Measurements from ENCODE around the gene SRPRA.
A peak's percentile ranks its signal among the peaks of the same experiment; 100 is the strongest.
"Not testable (repeated sequence)": the region's sequence is repeated elsewhere in the genome, so short reads cannot be mapped to it uniquely, and the experiment has no call there.

Gene SRPRA

GRCh38 chr11:126268708-126269579 lies at the start of gene SRPRA, which contains the start of gene FOXRED1:
SRPRA (minus strand) TSS chr11:126268895; CDS start chr11:126268804, 91 bp downstream.
FOXRED1 (plus strand) TSS chr11:126269154; CDS start chr11:126269207, 53 bp downstream.
- FAIRE-seq (peak; percentile 83), DNase-seq (ENCODE audit: low spot score) (peak; percentile 99)

GRCh38 chr11:126317756-126318573 lies 49.3 kb upstream of the SRPRA start:
- FAIRE-seq (no peak), DNase-seq (ENCODE audit: low spot score) (no peak)

DNA sequence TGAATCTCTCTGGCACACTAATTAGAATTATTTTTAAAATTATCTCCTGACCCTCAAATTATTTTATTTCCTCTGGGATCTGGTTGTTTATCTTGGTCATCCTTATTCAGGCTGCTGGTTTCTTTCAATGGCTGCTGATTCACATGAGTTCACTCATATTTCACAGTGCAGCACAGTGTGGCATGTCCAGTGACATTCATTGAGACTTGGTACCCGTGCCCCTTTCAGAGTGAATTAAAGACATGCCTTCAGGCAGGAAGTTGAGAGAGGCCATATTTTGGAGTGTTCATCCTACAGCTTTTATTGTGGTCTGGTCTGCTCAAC lies 48.7 kb upstream of the SRPRA start:
- FAIRE-seq (no peak), DNase-seq (ENCODE audit: low spot score) (no peak)

DNA sequence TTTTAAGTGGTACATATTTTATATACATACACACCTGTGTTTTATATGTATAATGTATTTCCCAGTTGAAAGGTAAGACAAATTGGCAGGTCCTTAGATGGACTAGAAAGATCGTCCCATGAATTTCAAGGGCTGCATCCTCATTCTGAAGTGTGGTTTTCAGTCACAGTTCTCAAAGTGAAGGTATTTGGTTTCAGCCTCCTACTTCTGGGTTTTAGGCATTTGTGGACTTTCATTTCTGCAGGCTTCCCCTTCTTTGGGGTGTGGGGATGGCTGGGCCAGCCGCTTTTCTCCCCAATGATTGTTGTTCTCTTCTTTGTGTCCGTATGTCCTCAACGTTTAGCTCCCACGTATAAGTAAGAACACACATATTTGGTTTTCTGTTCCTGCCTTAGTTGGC lies 45.1 kb upstream of the SRPRA start:
- FAIRE-seq (no peak), DNase-seq (ENCODE audit: low spot score) (no peak)

DNA sequence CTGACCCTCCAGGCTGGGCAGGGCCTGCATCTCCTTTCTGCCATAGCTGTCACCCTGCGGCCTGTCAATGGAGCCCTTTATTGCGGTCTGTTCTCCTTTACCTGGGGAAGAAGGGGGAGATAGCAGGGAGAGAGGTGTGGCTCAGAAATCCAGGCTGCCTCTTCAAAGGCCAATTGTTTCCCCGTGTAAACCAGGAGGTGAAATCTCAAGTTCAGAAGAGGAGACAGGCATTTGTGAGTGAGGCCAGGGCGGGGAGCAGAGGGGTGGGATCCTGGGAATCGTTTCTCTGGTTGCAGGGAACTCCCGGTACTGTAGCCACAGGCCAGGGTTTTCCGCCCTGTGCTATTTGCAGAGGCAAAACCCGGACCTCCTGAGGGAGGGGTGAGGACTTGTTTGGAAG lies 44.3 kb upstream of the SRPRA start:
- no peak for FAIRE-seq
- DNase-seq (ENCODE audit: low spot score), result no peak

DNA sequence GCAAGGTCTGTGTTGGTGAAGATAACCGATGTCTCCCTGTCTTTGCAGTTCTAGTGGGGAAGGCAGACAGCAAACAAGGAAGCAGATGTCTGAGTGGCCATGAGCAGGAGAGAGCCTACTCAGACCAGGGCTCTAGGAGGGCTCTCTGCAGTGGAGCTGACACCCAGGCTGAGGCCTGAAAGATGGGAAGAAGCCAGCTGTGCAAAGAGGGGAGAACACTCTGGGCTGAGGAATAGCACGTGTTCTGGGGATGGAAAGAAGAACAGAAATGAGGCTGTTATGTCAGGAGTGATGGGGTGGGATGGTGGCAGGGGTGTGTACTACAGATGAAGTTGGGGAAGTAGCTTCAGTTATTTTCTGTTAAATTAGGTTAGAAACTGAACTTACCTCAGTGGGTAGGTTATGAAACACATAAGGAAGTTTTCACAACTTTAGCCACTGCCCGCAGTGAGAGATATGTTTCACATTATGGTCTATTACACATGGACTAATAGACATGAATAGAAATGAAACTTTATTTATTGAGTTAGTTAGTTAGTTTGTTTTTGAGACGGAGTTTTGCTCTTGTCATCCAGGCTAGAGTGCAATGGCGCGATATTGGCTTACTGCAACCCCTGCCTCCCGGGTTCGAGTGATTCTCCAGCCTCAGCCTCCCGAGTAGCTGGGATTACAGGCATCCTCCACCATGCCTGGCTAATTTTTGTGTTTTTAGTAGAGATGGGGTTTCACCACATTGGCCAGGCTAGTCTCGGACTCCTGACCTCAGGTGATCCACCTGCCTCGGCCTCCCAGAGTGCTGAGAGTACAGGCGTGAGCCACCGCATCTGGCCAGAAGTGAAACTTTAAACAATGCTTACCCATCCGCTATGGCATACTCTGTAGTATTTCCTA lies 43.0 kb upstream of the SRPRA start:
- no peak for FAIRE-seq
- no peak for DNase-seq (ENCODE audit: low spot score)

DNA sequence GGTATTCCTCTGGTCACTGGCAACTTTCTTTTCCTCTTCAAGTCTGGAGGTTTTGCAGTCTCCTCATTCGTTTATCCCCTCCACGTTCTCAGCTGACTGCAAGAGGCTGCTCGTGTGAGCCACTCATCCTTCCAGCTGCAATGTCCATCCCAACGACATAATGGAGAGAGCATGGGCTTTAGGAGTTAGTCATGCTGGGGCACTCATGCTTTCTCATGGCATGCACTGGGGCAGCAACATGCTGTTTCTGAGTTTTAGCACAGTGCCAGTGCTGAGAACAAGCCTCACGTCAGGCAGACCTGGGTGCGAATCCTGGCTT lies 42.3 kb upstream of the SRPRA start:
- no peak for FAIRE-seq
- no peak for DNase-seq (ENCODE audit: low spot score)

DNA sequence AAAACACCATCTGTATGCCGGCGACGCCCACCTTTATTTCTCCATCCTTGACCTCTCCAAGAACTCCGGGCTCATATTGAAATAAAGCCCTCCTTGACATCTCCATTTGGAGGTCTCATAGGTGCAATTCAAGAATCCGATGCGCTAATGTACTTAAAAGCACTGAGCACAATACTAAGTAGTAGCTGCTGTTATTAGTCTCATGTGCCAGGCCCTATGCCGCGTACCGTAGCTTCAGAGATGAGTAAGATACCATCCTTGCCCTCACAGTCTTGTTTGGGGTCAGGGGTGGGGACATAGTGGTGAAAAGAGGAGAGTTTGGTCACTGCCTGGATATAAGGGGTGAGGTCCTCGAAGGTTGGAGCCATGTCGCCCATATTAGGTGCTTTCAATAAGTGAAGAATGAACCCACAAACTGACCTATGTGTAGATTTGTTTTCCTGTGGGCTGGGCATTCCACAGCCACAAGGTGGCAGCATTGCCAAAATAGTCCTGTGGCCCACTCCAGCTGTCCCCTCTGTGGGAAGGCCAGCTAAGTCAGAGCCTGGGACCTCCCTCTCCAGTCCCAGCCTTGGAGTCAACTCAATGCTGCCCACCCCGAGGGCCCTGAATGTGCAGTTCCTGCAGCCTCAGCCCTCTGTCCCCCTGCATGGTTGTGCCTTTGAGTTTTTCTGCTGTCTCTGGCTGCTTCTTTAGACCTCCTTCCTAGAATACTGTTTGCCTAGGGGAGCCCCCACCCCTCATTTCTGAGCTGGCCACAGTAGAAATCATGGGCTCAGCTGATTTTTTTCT lies 41.7 kb upstream of the SRPRA start:
- peak; percentile 60 for DNase-seq (ENCODE audit: low spot score)
- FAIRE-seq, result no peak

GRCh38 chr11:126308771-126309170 lies 40.1 kb upstream of the SRPRA start:
- DNase-seq (ENCODE audit: low spot score); FAIRE-seq: not testable (repeated sequence)

DNA sequence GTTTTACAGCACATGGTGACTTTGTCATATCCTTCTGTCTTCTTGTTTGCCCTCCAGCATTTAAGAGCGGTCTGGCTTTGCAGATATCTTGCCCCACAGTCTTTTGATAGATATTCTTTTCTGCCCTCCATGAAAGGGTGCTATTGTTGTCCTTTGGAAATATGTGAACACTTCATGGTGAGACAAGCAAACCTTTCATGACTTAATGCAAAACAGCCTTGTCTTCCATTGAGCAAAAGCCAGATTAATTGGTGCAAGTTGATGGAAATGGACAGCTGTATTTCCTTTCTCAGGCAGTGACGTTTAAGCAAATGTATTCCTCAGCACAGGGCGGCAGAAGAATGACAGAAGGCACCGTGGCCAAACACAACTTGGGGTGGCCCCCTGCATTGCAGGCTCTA lies 39.6 kb upstream of the SRPRA start:
- FAIRE-seq, result no peak
- DNase-seq (ENCODE audit: low spot score), result no peak

- DNase-seq (ENCODE audit: low spot score) (no peak), FAIRE-seq (no peak)
These were observed 39.0 kb upstream of the SRPRA start for GRCh38 chr11:126307706-126308105.

GRCh38 chr11:126305699-126306098 lies 37.0 kb upstream of the SRPRA start:
- no peak for FAIRE-seq
- DNase-seq (ENCODE audit: low spot score), result no peak

- FAIRE-seq (no peak), DNase-seq (ENCODE audit: low spot score) (no peak)
These were observed 35.9 kb upstream of the SRPRA start for GRCh38 chr11:126304457-126305075.

GRCh38 chr11:126303623-126304456 lies 35.1 kb upstream of the SRPRA start, which contains the start of gene DCPS:
DCPS (plus strand) TSS chr11:126304060; CDS start chr11:126304081, 21 bp downstream.
- no peak for FAIRE-seq

GRCh38 chr11:126297004-126297403 lies 28.3 kb upstream of the SRPRA start:
- FAIRE-seq (no peak), DNase-seq (ENCODE audit: low spot score) (no peak)

More at GRCh38 chr11:126303623-126304456, 35.1 kb upstream of the SRPRA start, which contains the start of gene DCPS:
- peak; percentile 93 for DNase-seq (ENCODE audit: low spot score)

- no peak for FAIRE-seq
- DNase-seq (ENCODE audit: low spot score), result no peak
These were observed 25.0 kb upstream of the SRPRA start for GRCh38 chr11:126293726-126294125.

DNA sequence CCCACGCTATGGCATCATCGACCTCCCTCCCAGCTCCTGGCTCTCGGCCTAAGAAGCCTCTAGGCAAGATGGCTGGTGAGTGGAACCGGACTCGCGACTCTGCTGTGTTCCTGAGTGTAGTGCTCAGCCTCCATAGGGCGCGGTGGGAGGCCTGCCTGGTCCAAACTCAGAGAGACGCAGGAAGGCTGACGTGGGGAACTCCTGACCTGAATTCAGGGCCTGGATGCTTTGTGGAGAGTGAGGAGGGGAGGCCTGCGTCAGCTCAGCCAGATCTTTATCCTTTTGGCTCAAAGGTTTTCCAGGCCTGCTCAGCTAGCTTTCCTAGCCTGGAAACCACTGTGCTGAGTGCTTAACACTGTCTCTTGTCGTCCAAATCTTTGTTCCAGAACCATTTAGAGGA lies 22.2 kb upstream of the SRPRA start:
- DNase-seq (ENCODE audit: low spot score) (no peak), FAIRE-seq (no peak)

- no peak for DNase-seq (ENCODE audit: low spot score)
- no peak for FAIRE-seq
These were observed 19.5 kb upstream of the SRPRA start for GRCh38 chr11:126288237-126288636.

GRCh38 chr11:126284829-126285228 lies 16.1 kb upstream of the SRPRA start:
- DNase-seq (ENCODE audit: low spot score) (peak; percentile 50), FAIRE-seq (no peak)
